Measurements from ENCODE around the gene RHOV.

DNA sequence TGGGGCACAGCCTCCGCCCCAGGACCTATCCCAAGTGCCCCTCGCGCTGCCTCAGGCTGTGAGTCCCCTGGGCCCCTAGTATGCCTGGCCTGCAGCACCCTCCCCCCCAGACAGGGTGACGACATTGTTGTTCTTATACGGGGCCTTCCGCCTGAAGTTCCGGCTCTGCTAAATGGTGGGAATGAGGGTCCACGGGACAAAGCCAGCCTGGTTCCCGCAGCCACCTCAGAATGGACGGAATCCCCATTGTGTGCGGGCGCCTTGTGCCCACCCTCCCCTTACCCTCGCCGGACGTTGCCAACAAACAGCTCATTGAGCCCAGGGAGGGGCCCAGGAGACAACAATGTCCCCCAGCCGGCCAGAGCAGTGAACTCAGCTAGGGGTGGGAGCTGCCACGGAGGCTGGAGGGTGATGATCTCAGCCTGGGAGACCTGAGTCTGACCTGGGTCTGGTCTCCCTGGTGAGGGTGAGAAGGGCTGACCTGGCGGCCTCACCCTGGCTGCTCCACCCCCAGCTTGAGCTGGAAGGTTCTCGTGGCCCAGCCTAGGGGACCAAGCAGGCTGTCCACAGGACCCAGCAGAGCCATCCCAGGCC lies 44.9 kb upstream of the RHOV start:
- TF ChIP-seq RCOR1 (conservative IDR thresholded peaks at IDR 0.05; ENCODE audit: low read depth, low read length), result no peak
- TF ChIP-seq, protein P1, sequence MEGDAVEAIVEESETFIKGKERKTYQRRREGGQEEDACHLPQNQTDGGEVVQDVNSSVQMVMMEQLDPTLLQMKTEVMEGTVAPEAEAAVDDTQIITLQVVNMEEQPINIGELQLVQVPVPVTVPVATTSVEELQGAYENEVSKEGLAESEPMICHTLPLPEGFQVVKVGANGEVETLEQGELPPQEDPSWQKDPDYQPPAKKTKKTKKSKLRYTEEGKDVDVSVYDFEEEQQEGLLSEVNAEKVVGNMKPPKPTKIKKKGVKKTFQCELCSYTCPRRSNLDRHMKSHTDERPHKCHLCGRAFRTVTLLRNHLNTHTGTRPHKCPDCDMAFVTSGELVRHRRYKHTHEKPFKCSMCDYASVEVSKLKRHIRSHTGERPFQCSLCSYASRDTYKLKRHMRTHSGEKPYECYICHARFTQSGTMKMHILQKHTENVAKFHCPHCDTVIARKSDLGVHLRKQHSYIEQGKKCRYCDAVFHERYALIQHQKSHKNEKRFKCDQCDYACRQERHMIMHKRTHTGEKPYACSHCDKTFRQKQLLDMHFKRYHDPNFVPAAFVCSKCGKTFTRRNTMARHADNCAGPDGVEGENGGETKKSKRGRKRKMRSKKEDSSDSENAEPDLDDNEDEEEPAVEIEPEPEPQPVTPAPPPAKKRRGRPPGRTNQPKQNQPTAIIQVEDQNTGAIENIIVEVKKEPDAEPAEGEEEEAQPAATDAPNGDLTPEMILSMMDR (IDR thresholded peaks at IDR 0.05 in 2 of 3, conservative IDR thresholded peaks at IDR 0.05 in 1 of 3; ENCODE audit: control insufficient read depth in 2 of 3, extremely low read depth in 1 of 3, insufficient read depth in 1 of 3, low read depth in 3 of 3, low read length in 3 of 3), result no peak
- no peak for TF ChIP-seq MEF2B (IDR thresholded peaks at IDR 0.05; ENCODE audit: partially characterized antibody, poor library complexity, severe bottlenecking)
- TF ChIP-seq JUND (IDR thresholded peaks at IDR 0.05; ENCODE audit: low read depth, low read length), result no peak
- TF ChIP-seq POLR2A (IDR thresholded peaks at IDR 0.05; ENCODE audit: low read depth, low read length), result no peak
- TF ChIP-seq ESRRA (IDR thresholded peaks at IDR 0.05; ENCODE audit: low read length), result no peak
- TF ChIP-seq PML (IDR thresholded peaks at IDR 0.05; ENCODE audit: low read length), result no peak
- no peak for TF ChIP-seq ZNF274 (IDR thresholded peaks at IDR 0.05; ENCODE audit: insufficient read depth, insufficient read length)
- no peak for TF ChIP-seq NR2C2 (IDR thresholded peaks at IDR 0.05; ENCODE audit: borderline replicate concordance, control insufficient read depth, insufficient read length, low read depth)
- no peak for TF ChIP-seq EZH2 (IDR thresholded peaks at IDR 0.05; ENCODE audit: borderline replicate concordance, control insufficient read depth, low read depth, low read length)
